ENCODE measurements around the gene UBE2L5.
"Not testable (repeated sequence)": the region's sequence is repeated elsewhere in the genome, so short reads cannot be mapped to it uniquely, and the experiment has no call there.

UBE2L5 gene

GRCh38 chr13:30440910-30441703, 18.8 kb downstream of the UBE2L5 start:
- no peak for DNase-seq

DNA sequence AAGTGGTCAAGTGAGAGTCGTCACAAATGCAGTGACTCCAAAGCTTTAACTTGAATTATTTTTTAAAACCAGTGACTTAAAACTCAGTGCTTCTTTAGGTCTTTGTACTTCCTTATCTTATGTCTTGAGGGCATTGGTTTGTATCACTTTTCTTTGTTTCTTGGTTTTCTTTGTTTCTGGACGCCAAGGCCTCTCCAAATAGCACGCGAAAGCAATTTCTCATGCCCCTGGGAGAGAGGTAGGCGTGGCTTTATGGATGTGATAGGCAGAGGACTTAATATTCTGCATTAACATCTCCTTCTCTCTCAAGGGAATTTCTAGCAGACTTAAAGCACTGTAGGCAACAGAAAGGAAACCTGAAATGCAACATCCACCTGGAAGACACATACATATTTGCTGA, 20.6 kb downstream of the UBE2L5 start:
- DNase-seq, result no peak

GRCh38 chr13:30443491-30443890, 21.2 kb downstream of the UBE2L5 start:
- DNase-seq, result not testable (repeated sequence)

DNA sequence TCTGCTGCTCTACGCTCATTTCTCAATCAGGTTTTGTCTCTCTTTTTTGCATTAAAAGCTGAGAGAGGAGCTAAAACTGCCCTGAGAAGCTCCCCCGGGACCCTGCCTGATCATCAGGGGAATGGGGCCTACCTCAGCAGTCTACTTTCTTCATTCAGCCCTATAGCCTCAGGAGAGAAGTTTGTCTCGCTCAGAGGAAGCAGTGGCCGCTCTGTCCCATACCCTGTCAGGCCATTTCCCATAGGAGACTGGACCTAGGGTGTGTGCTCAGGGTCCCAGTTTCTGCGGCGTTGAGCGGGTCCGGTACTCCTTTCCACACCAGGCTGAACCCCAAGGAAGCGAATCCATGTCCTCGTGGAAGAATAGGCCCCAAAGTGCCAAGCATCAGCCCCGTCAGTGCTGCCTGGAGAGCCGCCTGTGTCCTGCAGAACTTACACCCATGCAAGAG, 21.7 kb downstream of the UBE2L5 start:
- DNase-seq, result no peak

GRCh38 chr13:30446126-30446500, 23.8 kb downstream of the UBE2L5 start:
- no peak for DNase-seq

- DNase-seq, result no peak
Observed at GRCh38 chr13:30448441-30448840, 26.1 kb downstream of the UBE2L5 start.

- no peak for DNase-seq
Observed at GRCh38 chr13:30450066-30450465, 27.8 kb downstream of the UBE2L5 start.

DNA sequence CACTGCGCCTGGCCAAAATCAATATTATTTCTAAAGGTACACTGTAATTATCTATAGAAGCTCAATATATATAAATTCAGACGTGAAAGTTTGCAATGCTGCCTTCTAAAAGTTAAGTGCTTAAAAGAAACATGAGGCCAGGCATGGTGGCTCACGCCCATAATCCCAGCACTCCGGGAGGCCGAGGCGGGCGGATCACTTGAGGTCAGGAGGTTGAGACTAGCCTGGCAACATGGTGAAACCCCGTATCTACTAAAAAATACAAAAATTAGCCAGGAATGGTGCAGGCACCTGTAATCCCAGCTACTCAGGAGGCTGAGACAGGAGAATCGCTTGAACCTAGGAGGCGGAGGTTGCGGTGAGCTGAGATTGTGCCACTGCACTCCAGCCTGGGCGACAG, 29.2 kb downstream of the UBE2L5 start:
- not testable (repeated sequence) for DNase-seq

DNA sequence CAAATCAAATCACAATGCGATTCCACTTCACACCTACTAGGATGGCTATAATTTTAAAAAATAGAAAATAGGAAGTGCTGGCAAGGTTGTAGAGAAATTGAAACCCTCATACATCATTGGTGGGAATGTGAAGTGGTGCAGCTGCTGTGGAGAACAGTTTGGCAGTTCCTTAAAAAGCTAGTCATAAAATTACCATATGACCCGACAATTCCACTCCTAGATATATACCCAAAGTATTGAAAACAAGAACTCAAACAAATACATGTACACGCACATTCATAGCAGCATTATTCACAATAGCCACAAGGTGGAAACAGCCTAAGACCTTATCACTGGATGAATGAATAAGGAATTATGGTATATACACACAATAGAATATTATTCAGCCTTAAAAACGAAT, 31.4 kb downstream of the UBE2L5 start:
- DNase-seq, result no peak

DNA sequence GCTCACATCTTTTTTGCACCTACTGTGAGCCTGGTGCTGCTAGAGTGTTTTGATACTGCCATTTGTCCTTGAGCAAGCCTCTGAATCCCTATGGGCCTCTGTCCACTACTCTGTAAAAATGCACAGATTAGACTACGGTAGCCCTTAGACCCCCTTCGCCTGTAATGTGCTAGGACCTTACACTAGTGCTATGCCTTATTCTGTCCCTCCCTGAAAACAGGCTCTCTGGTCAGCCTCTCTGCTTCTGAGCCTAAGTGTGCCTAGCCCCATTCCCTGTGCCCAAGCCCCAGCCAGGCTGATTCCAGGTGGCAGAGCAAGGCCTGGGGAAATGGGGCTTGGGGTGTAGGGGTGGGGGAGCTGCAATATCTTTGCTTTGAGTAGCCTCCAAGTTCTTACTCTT, 32.7 kb downstream of the UBE2L5 start:
- no peak for DNase-seq

- no peak for DNase-seq
Observed at GRCh38 chr13:30456290-30456689, 34.0 kb downstream of the UBE2L5 start.

DNA sequence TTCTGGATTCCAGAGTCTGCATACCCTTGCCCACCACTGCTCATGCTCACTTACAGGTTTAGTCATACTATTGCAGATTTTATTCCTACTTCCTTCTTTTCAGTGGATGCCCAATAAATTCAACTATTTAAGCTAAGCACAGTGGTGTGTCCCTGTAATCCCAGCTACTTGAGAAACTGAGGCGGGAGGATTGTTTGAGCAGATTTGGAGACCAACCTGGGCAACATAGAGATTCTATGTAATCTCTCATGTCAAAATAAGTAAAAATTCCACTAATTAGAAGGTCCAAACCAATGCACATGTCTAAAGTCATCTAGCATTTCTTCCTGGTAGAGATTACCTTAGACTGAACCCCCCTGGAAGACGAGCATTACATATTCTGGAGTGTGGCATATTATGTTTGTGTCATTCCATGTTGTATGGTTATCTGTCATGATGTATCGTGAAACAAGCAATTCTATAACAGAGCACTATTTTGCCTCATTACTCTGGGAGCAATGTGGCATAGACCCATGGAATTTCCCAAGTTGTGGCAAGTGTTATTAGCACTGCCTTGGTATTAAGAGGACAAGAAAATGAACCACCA, 35.1 kb downstream of the UBE2L5 start:
- DNase-seq, result no peak

- not testable (repeated sequence) for DNase-seq
Observed at GRCh38 chr13:30461279-30462066, 39.2 kb downstream of the UBE2L5 start.

DNA sequence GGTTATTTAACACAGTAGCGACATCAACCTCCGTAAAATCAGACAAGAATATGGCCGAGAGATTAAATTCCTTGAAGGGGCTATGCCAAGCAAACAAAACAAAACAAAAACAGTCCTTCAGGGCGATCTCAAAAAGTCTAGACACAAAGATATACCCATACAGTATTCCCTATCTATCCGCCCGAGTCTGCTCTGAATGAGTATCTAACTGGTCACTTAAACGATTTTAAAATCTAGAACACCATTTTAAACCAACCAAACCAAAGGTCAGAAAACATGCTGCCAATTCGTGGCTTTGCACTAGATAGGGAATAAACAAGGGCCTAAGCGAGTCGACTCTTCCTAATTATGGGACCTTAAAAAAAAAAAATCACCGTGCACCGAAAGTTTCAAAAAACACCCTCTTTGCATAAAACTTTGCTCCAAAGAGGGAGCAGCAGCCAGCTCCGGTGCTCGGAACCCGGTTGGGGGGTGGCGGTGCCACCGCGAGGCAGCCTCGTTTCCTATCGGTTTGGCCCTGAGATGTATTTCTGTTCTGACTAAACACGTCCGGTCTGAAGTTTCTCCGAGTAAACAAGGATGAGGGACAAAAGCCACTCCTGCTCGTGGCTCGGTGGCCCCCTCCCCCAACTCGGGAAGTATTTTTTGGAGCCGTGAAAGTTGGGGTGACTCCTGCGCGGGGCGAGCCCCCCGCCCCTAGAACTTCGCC, 41.6 kb downstream of the UBE2L5 start:
- no peak for DNase-seq

DNA sequence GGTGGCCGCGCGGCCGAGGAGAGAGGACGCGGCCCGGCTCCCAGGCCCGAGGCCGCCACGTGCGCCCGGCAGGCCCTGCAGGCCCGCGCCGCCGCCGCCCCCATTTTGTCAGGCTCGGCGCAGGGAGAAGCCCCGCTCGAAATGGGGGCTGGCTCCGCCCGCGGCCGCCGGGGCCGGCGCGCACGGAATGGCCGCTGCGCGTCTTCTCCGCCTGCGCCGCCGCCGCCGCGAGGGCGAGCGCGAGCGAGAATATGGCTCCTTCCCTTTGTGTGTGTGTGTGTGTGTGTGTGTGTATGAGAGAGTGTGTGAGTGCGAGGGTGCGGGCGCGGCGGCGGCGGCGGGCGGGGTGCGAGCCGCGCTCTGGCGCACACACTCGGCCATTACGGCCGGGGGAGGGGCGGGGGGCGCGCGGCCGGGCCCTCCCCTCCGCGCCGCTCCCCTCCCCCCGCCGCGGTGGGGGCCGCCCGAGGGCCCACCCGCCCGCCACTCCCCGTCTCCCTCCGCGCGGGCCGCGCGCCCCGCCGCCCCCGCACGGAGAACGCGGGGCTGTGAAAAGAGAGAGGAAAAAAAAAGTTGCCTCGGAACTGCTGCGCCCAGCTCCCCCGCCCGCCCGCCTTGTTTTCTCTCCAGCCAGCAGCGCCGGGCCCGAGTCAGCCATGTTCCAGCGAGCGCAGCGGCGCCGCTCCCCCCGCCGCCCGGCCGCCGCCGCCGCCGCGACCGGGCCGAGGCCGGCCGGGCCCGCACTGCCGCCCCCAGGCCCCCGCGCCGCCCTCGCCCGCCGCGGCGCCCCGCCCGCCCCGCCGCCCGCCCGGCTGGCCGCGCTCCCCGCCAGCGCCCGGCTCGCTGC, 42.4 kb downstream of the UBE2L5 start:
- peak; percentile 51 for DNase-seq

DNA sequence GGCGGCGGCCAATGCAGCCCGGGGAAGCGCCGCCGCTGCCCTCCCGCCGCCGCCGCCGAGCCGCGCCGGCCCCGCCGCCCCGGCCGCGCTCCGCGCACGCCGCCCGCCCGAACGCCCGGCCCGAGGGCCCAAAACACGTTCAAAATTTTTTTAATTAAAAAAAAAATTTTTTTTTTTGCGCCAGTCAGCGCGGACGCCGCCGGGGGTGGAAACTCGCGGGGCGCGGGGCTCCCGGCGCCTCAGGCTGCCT, 43.0 kb downstream of the UBE2L5 start:
- no peak for DNase-seq

GRCh38 chr13:30465593-30466357, 43.5 kb downstream of the UBE2L5 start, which contains the start of gene HMGB1:
Gene HMGB1, minus strand, starts transcription at chr13:30465936. Its CDS starts 2,256 bp downstream, at chr13:30463680.
- peak; percentile 98 for DNase-seq

- peak; percentile 42 for DNase-seq
Observed at GRCh38 chr13:30466358-30466714, 44.0 kb downstream of the UBE2L5 start.

DNA sequence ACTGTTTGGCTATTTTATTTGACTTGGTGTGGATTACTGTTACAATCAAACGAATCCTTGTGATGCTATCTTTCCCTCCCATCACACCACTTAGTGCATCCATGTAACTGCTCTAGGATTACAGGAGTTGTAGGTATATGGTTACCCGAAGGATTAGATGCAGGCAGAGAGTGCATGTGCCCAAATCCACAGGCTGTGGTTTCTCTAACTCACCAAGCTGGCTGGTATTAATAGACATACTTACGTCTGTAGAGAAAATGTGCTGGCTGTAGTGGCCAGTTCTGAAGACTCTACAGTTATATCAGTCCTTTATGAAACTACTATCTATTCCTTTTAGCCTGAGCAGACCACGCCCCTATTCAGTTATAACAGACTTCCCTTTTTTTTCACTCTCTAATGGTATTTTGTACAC, 44.6 kb downstream of the UBE2L5 start:
- DNase-seq, result peak; percentile 47

GRCh38 chr13:30473675-30474074, 51.4 kb downstream of the UBE2L5 start:
- DNase-seq, result no peak

- no peak for DNase-seq
Observed at GRCh38 chr13:30477346-30478195, 55.3 kb downstream of the UBE2L5 start.
